Renal cortex interstitium (tissue), 11 donors: ENCODE data around the gene SYNRG. TPM values are rescaled to one million over a fixed set of nuclear protein-coding genes. Genes with fewer than 3 reads are reported as not detected.

ENCODE experiments used
- DNase-seq, 11 donors: peaks; one replicate each; pipeline ENCODE4 v3.0.0-alpha.2; 2013; ENCODE audit warnings: low read depth in 9 of 11, low spot score in 4 of 11; ENCODE audit errors: extremely low read depth in 1 of 11
- polyA plus RNA-seq, 3 donors: library from polyadenylated mRNA; unstranded; fragments of 120-200 nt; gene quantifications; one replicate each; pipeline ENCODE4 v1.2.1, GENCODE V29; 2013; ENCODE audit not compliant: insufficient read length in 3 of 3

SYNRG gene
- polyA plus RNA-seq, 3 donors, result 39.9 to 44.9 (median 41.0) TPM

- DNase-seq, result peak in 3 of 11 donors; percentile 0 to 9 (median 2)
Observed at GRCh38 chr17:37607637-37608331, 1.4 kb downstream of the SYNRG start.

DNA sequence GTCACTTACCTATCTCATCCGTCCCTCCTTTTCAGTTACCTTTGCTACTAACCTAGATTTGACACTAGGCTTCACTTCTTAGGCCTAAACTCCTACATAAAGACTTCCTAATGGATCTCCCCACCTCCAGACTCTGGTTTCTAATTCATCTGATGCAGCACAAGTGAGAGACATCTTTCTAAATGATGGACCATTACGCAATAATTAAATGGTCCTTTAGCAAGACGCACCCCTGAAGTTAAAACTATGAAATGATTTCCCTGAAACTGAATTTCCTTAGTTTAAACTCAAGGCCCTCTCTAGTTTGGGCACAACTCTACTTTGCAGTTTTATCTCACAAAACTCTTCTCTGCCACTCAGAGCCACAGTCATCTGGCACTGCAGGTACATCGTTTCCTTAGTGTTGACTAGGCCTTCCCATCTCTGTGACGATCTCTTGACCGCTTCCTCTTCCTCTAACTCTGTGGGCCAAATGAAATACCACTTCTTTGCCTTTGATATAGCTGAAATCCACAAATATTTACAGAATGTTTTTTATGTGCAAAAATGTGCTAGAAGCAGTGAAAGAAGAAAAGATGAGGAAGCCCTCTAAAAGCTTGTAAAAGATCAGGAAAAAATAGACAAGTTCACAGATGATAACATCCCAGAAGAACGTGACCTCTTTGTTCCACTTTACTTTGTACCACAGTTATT lies 3.3 kb downstream of the SYNRG start:
- DNase-seq, result no peak

DNA sequence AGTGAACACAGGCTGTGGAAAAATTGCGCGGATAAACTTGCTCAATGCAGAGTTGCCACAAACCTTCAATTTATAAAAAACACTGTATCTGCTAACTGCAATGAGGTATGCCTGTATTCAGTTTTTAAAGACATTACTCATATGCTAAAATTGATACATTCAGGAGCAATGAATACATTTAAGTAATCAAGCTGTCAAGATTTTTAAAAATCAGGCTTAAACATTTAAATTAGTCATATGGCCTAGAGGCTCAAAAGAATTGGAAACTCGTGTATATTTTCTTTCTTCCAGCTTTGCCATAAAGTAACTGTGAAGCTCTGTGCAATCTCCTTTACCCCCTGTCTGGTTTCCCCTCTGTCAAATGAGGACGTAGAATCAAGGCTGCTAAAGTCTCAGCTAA lies 4.1 kb downstream of the SYNRG start:
- no peak for DNase-seq

DNA sequence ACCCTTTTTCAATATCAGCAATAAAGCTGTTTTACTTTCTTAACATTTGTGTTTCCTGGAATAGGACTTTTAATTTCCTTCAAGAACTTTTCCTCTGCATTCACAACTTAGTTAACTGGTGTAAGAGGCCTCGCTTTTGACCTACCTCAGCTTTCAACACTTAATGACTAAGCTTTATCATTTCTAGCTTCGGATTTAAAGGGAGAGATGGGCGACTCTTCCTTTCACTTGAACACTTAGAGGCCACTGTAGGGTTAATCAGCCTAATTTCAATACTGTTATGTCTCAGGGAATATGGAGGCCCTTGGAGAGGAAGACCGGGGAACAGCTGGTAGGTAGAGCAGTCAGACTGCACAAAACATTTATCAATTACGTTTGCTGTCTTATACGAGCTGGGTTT lies 4.7 kb downstream of the SYNRG start:
- no peak for DNase-seq

DNA sequence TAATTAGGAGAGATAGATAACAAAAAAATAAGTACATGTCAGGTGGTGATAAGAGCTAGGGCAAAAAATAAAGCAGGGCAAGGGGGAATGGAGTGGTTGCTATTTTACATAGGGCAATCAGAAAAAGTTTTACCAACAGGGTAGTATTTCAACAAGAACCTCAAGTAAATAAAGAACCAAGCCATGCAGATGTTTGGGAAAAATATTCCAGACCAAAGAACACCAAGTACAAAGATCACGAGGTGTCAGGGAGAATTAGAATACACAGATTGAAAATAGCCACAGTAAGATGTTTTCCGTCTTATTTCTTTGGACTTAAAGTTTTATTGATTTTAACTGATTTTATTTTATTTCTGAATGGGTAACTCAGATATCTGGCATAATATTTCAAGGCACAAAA lies 11.1 kb downstream of the SYNRG start:
- no peak for DNase-seq

GRCh38 chr17:37592291-37592690 lies 16.9 kb downstream of the SYNRG start:
- DNase-seq, result no peak

GRCh38 chr17:37585066-37585465 lies 24.2 kb downstream of the SYNRG start:
- DNase-seq, result no peak

GRCh38 chr17:37576281-37576680 lies 32.9 kb downstream of the SYNRG start:
- DNase-seq, result no peak

DNA sequence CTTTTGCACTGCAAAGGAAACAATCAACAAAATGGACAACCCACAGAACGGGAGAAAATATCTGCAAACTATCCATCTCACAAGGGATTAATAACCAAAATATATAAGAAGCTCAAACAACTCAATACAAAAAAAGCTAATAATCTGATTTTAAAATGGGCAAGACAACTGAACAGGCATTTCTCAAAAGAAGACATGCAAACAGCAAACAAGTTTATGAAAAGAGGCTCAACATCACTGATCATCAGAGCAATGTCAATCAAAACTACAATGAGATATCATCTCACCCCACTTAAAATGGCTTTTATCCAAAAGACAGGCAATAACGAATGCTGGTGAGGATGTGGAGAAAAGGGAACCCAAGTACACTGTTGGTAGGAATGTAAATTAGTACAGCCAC lies 34.8 kb downstream of the SYNRG start:
- DNase-seq, result no peak

- no peak for DNase-seq
Observed at GRCh38 chr17:37571674-37572073, 37.5 kb downstream of the SYNRG start.

- peak in 7 of 11 donors; percentile 5 to 24 (median 12) for DNase-seq
Observed at GRCh38 chr17:37570527-37571093, 38.6 kb downstream of the SYNRG start.

DNA sequence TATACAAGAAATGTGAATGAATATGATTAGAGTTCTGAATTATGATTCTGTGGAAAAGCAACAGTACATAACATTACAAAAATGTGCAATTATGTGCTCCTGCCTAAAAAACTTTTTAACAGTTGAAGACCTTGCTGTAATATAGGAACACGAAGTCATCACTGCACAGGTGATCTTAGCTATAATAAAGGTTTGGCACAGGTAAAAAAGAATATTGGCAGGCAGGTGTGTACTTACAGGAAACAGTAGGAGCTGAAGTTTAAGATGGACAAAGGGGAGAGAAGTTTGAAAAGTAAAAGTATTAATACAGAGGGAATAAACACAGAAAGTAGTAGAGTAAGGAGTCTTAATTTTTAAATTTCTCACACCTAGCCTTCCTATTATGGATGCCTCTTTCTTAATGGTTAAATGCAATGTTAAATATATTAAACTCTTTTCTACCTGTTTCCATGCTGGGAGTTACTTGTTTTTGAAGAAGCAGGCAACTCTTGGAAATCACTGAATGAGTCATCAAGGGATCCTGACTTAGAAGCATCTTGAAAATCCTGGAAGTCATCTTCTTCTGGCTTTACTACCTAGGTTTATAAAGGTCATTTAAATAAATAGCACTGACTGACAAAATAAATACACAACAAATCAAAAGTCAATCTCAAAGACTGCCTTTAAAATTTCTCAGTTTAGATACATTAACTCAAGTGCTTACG lies 40.7 kb downstream of the SYNRG start:
- no peak for DNase-seq

DNA sequence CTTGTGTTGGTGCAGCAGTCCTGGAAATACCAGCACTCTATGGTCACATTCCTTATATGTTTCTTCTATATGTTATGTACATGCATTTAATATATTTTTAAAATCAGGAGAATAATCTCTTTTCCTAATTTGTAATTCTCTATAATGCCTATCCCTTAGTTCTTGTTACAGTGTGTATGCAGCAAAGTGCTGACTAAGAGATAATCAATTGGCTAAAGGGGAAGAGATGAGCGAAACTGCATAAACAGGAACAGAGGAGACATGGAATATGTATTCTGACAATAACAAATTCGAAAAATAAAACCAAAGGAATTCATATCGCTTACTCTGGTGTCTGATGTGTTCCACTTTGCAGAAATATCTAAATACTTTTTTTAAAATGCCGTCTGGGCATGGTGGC lies 41.7 kb downstream of the SYNRG start:
- no peak for DNase-seq

DNA sequence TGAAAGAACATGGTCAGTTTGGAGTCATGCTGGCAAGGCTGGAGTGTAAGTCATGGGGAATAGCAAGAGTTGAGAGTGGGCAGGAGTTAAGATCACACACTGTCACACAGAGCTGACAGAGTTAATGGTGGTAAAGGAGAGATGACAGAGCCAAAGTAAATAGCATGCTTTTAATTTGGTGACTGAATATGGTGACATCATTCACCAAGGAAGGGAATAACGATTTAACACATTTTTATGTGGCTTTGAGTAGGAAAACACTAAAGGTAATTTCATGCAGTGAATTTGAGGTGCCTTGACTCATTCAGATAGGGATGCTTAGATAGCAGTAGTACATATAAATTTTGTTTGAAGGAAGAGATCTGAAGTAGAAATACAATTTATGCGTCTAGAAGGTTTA lies 42.1 kb downstream of the SYNRG start:
- no peak for DNase-seq

DNA sequence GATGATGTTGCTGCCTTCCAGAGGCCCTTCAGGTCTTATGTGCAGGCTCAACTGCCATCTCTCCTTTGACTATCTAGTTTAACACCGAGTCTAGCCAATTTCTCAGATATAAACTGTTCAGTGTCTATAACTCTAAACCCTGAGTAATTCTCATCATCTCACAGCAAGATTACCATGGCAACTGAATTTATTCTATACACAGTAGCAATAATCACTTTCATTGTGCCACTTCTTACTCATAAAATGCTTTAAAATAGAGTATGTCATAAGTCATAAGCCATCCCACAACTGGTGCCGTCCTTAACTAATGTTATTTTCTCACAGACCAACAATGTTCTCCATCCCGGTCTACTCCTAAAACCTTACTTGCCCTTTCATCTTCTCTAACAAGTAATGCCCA lies 45.0 kb downstream of the SYNRG start:
- DNase-seq, result no peak

DNA sequence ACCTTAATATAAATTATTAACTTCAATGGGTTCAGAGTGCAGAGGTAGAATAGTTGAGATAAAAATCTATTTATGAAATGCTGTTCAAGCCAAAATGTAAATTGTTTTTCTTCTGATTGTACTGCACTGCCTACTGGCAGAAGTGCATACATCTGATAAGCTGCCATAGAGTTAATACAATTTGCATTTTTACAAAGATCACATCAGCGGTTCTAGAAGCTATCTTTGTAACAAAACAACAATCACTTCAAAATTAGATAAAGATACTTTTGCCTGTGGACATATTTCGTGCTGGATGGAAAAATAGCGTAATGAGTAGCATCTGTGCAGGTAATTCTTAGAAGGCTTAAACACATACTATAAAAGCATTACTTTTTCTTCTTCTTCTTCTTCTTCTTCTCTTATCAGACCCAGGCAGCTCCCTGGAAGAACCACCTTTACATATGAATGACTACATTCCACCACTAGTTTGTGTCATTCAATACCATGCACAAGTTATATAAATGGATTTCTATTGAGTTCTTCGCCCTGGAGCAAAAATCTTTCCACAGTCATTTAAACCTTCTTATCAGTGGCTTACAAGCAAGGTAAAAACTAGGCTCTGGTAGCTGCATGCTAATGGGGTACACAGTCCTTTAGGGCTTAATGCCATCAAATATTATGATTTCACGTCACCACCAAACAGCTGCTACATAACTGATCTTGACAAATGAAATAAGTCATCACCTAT lies 47.0 kb downstream of the SYNRG start:
- DNase-seq, result no peak

GRCh38 chr17:37558299-37558698 lies 50.9 kb downstream of the SYNRG start:
- DNase-seq, result no peak

DNA sequence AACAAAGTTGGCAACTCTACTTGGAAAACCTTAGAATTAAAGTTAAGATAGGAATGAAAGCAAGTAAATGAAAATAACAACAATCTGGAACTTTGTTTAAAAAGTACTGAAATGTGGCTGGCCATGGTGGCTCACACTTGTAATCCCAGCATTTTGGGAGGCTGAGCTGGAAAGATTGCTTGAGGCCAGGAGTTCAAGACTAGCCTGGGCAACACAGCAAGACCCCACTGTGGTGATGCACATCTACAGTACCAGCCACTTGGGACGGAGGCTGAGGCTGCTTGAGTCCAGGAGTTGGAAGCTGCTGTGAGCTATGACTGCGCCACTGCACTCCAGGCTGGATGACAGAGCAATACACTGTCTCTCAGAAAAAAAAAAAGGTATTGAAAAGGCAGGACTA lies 51.7 kb downstream of the SYNRG start:
- DNase-seq, result no peak

DNA sequence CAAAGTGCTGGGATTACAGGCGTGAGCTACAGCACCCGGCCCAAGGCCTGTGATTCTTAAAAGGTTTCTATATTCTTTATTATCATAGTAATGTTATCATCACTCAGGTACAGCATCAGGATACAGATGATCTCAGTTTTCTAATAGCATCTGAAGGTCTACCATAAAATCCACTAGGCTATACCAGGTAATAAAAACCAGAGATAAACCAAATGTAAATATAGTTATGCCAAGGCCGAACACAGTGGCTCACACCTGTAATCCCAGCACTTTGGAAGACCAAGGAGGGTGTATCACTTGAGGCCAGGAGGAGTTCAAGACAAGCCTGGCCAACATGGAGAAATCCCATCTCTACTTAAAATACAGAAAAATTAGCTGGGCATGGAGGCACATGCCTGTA lies 53.8 kb downstream of the SYNRG start:
- DNase-seq, result no peak
